ENCODE results near the gene KRT72. TPM values are rescaled to one million over a fixed set of nuclear protein-coding genes. Genes with fewer than 3 reads are reported as not detected.

Gene KRT72
- total RNA-seq, 4 donors from 2014 or later: not detected

GRCh38 chr12:52542785-52543318, 58.4 kb downstream of the KRT72 start:
- H3K27me3 ChIP-seq: no peaks in the 10 kb centered on the region
- in situ Hi-C loops (cut with MboI; ENCODE audit: low sequenced_read_pairs in 4 of 4): no loop called here
- intact Hi-C loops (cut with DNase I; ENCODE audit: low total_unique reads): no loop called here
- H3K27ac ChIP-seq: no peak overlapping the region
- DNase-seq (no peak), ATAC-seq (no peak)
- no peaks in the 10 kb centered on the region for H3K4me1 ChIP-seq
- no peak overlapping the region for H3K4me3 ChIP-seq
- no peaks in the 10 kb centered on the region for H3K36me3 ChIP-seq
- H3K9me3 ChIP-seq: no peaks in the 10 kb centered on the region
- TF ChIP-seq CTCF (IDR thresholded peaks at IDR 0.05 in 4 of 5, conservative IDR thresholded peaks at IDR 0.05 in 1 of 5) (no peak), POLR2A (IDR thresholded peaks at IDR 0.05) (no peak)

- Histone ChIP-seq H3K4me1 (no peaks in the 10 kb centered on the region), H3K36me3 (no peaks in the 10 kb centered on the region), H3K4me3 (no peak overlapping the region), H3K27me3 (no peaks in the 10 kb centered on the region), H3K27ac (no peak overlapping the region), H3K9me3 (no peaks in the 10 kb centered on the region)
- ATAC-seq (no peak), DNase-seq (no peak)
- TF ChIP-seq POLR2A (IDR thresholded peaks at IDR 0.05) (no peak), CTCF (IDR thresholded peaks at IDR 0.05 in 4 of 5, conservative IDR thresholded peaks at IDR 0.05 in 1 of 5) (no peak)
- intact Hi-C loops (cut with DNase I; ENCODE audit: low total_unique reads) (no loop called here), in situ Hi-C loops (cut with MboI; ENCODE audit: low sequenced_read_pairs in 4 of 4) (no loop called here)
Observed at GRCh38 chr12:52542157-52542556, 59.1 kb downstream of the KRT72 start.

GRCh38 chr12:52541709-52542108, 59.6 kb downstream of the KRT72 start:
- no peak overlapping the region for H3K27ac ChIP-seq
- intact Hi-C loops (cut with DNase I; ENCODE audit: low total_unique reads): no loop called here

GRCh38 chr12:52540531-52540930, 60.7 kb downstream of the KRT72 start:
- Histone ChIP-seq H3K36me3 (no peaks in the 10 kb centered on the region), H3K27me3 (no peaks in the 10 kb centered on the region), H3K4me1 (no peaks in the 10 kb centered on the region), H3K4me3 (no peak overlapping the region), H3K27ac (no peak overlapping the region), H3K9me3 (no peaks in the 10 kb centered on the region)
- TF ChIP-seq CTCF (IDR thresholded peaks at IDR 0.05 in 4 of 5, conservative IDR thresholded peaks at IDR 0.05 in 1 of 5) (no peak), POLR2A (IDR thresholded peaks at IDR 0.05) (no peak)
- intact Hi-C loops (cut with DNase I; ENCODE audit: low total_unique reads): no loop called here
- in situ Hi-C loops (cut with MboI; ENCODE audit: low sequenced_read_pairs in 4 of 4): no loop called here
- DNase-seq: no peak
- no peak for ATAC-seq

More at GRCh38 chr12:52541709-52542108, 59.6 kb downstream of the KRT72 start:
- in situ Hi-C loops (cut with MboI; ENCODE audit: low sequenced_read_pairs in 4 of 4): no loop called here
- no peaks in the 10 kb centered on the region for H3K4me1 ChIP-seq
- TF ChIP-seq POLR2A (IDR thresholded peaks at IDR 0.05): no peak
- TF ChIP-seq CTCF (IDR thresholded peaks at IDR 0.05 in 4 of 5, conservative IDR thresholded peaks at IDR 0.05 in 1 of 5): no peak
- no peaks in the 10 kb centered on the region for H3K27me3 ChIP-seq
- H3K9me3 ChIP-seq: no peaks in the 10 kb centered on the region
- no peak overlapping the region for H3K4me3 ChIP-seq
- DNase-seq (no peak), ATAC-seq (no peak)
- H3K36me3 ChIP-seq: no peaks in the 10 kb centered on the region

- intact Hi-C loops (cut with DNase I; ENCODE audit: low total_unique reads) (no loop called here), in situ Hi-C loops (cut with MboI; ENCODE audit: low sequenced_read_pairs in 4 of 4) (no loop called here)
- no peaks in the 10 kb centered on the region for H3K4me1 ChIP-seq
- no peaks in the 10 kb centered on the region for H3K27me3 ChIP-seq
- no peak overlapping the region for H3K27ac ChIP-seq
- ATAC-seq (no peak), DNase-seq (no peak)
- H3K9me3 ChIP-seq: no peaks in the 10 kb centered on the region
- no peak overlapping the region for H3K4me3 ChIP-seq
- TF ChIP-seq CTCF (IDR thresholded peaks at IDR 0.05 in 4 of 5, conservative IDR thresholded peaks at IDR 0.05 in 1 of 5) (no peak), POLR2A (IDR thresholded peaks at IDR 0.05) (no peak)
- H3K36me3 ChIP-seq: no peaks in the 10 kb centered on the region
Observed at GRCh38 chr12:52539821-52540173, 61.5 kb downstream of the KRT72 start.
